K562 (cell line): ENCODE results near the gene ZNF337. TPM values are rescaled to one million over a fixed set of nuclear protein-coding genes. Genes with fewer than 3 reads are reported as not detected.

ENCODE experiments used
- ATAC-seq: fragments of 200-7000 bp; cut with Tn5 transposase; 3 replicates; pipeline ENCODE4 v1.9.1; 2020; ENCODE audit warnings: moderate library complexity
- Bru-seq: library from RNA; stranded (reverse); fragments of 400-500 nt; gene quantifications from one replicate; lab custom pipeline; 2021; lab: Mats Ljungman, UMichigan
- BruChase-seq, 2 experiments: library from RNA; stranded (reverse); fragments of 400-500 nt; gene quantifications; one replicate each; lab custom pipeline; 2021; lab: Mats Ljungman, UMichigan
- BruUV-seq: library from RNA; stranded (reverse); fragments of 400-500 nt; replicated peaks from 2 replicates; lab custom pipeline; 2021; lab: Mats Ljungman, UMichigan
- CTCF ChIA-PET: fragments of 300-600 bp; formaldehyde crosslinking; extraction: SDS; loops from one replicate; lab custom pipeline; 2021; ENCODE audit warnings: low intra/inter-chr PET ratio; lab: Yijun Ruan, JAX
- POLR2A ChIA-PET: fragments of 300-600, 350-650 bp; sonication (Branson Sonifier 250); formaldehyde crosslinking; extraction: SDS; loops from one replicate; lab custom pipeline; 2021; ENCODE audit warnings: antibody characterized with exemption, inconsistent platforms; lab: Yijun Ruan, JAX
- DNase-seq, 4 experiments: peaks; one replicate each; pipeline versions ENCODE4 v3.0.0 to v3.0.0-alpha.2; 2011 to 2018; ENCODE audit warnings: low spot score in 3 of 4, mixed read lengths in 3 of 4; ENCODE audit errors: extremely low read depth in 1 of 4
- FAIRE-seq: peaks from 2 replicates; lab custom pipeline; 2011; peaks lifted over from hg19 to GRCh38; lab: Jason Lieb, UNC
- H2AFZ ChIP-seq: 2 replicates; pipeline ENCODE4 v1.6.0; 2011; ENCODE audit warnings: low read depth, low read length, control low read depth, inconsistent platforms
- H3K27ac ChIP-seq: fragments of 200-600 bp; 3 replicates; pipeline ENCODE4 v1.8.0; 2011; ENCODE audit warnings: low read depth, mild to moderate bottlenecking, control low read depth, inconsistent platforms, low read length, moderate library complexity, mixed read lengths; ENCODE audit errors: extremely low read depth
- H3K27me3 ChIP-seq, 2 experiments: fragments of 300-600 bp in 1 of 2; 2 replicates in 1 of 2; 3 replicates in 1 of 2; pipeline versions ENCODE4 v1.6.0 to v1.8.0; 2011; ENCODE audit warnings: inconsistent platforms in 2 of 2, low read length in 2 of 2, mild to moderate bottlenecking in 1 of 2, mixed read lengths in 1 of 2, moderate library complexity in 1 of 2; ENCODE audit not compliant: control insufficient read depth in 2 of 2, insufficient read depth in 2 of 2
- H3K36me3 ChIP-seq: fragments of 300-600 bp; 3 replicates; pipeline ENCODE4 v1.8.0; 2011; ENCODE audit warnings: mild to moderate bottlenecking, low read length, inconsistent platforms; ENCODE audit not compliant: control insufficient read depth, insufficient read depth
- H3K4me1 ChIP-seq, 2 experiments: fragments of 200-600 bp in 1 of 2; replicated peaks in 1 of 2; 2 replicates in 1 of 2; 3 replicates in 1 of 2; pipeline versions ENCODE4 v1.5.1 to v1.8.0; 2011; ENCODE audit warnings: inconsistent platforms in 2 of 2, low read length in 2 of 2, mild to moderate bottlenecking in 1 of 2, mixed read lengths in 1 of 2, moderate library complexity in 1 of 2; ENCODE audit not compliant: control insufficient read depth in 2 of 2, insufficient read depth in 2 of 2
- H3K4me2 ChIP-seq: 2 replicates; pipeline ENCODE4 v1.6.1; 2011; ENCODE audit warnings: low read length, control low read depth, inconsistent platforms, mixed read lengths; ENCODE audit not compliant: insufficient read depth
- H3K4me3 ChIP-seq: fragments of 200-600 bp; sonication (generic), shearing (Covaris generic); 2 replicates; pipeline ENCODE4 v1.5.1; 2016; ENCODE audit warnings: control low read depth, inconsistent platforms
- H3K79me2 ChIP-seq: fragments of 200-600 bp; 3 replicates; pipeline ENCODE4 v1.8.0; 2011; ENCODE audit warnings: low read length, inconsistent platforms; ENCODE audit not compliant: control insufficient read depth, insufficient read depth
- H3K9ac ChIP-seq, 2 experiments: 2 replicates each; pipeline versions ENCODE4 v1.6.0 to v1.6.1; 2011; ENCODE audit warnings: low read depth in 2 of 2, low read length in 2 of 2, control low read depth in 1 of 2, inconsistent platforms in 1 of 2, mild to moderate bottlenecking in 1 of 2, mixed read lengths in 1 of 2; ENCODE audit not compliant: insufficient read depth in 1 of 2
- H3K9me1 ChIP-seq: one replicate; pipeline ENCODE4 v1.6.0; 2011; ENCODE audit warnings: inconsistent platforms, mild to moderate bottlenecking, low read length, moderate library complexity; ENCODE audit not compliant: control insufficient read depth, insufficient read depth
- H3K9me3 ChIP-seq: replicated peaks from 2 replicates; pipeline ENCODE4 v1.5.1; 2011; ENCODE audit warnings: low read depth, low read length, inconsistent platforms; ENCODE audit not compliant: control insufficient read depth, insufficient read depth
- H4K20me1 ChIP-seq: replicated peaks from 2 replicates; pipeline ENCODE4 v1.6.1; 2011; ENCODE audit warnings: low read length, inconsistent platforms, mixed read lengths; ENCODE audit not compliant: control insufficient read depth, insufficient read depth
- FOXA1 ChIP-seq: fragments of 450-650 bp; IDR thresholded peaks from 2 replicates; pipeline ENCODE4 v1.6.1; 2016; ENCODE audit warnings: mild to moderate bottlenecking, borderline replicate concordance
- GTF2B ChIP-seq: IDR thresholded peaks from 2 replicates; pipeline ENCODE4 v1.6.1; 2011; ENCODE audit not compliant: insufficient read length; ENCODE audit errors: extremely low read depth
- HDAC6 ChIP-seq: IDR thresholded peaks from 2 replicates; pipeline ENCODE4 v1.6.1; 2012; ENCODE audit warnings: low read depth, mild to moderate bottlenecking, control low read depth, inconsistent platforms, low read length, moderate library complexity
- JUND ChIP-seq, 2 experiments: IDR thresholded peaks; 2 replicates in 1 of 2; 3 replicates in 1 of 2; pipeline ENCODE4 v1.6.1; 2011; ENCODE audit warnings: borderline replicate concordance in 2 of 2, low read depth in 2 of 2, low read length in 2 of 2, improper control_type of control experiment in 1 of 2, missing biosample characterization in 1 of 2, missing genetic modification characterization in 1 of 2, missing genetic modification reagents in 1 of 2
- MYC ChIP-seq, 2 experiments: fragments of 250-450 bp in 1 of 2; sonication (Bioruptor Pico) in 1 of 2; IDR thresholded peaks; 2 replicates each; pipeline versions ENCODE4 v1.5.1 to v1.6.1; 2012 to 2021; ENCODE audit warnings: low read depth in 2 of 2, borderline replicate concordance in 1 of 2, improper control_type of control experiment in 1 of 2, low read length in 1 of 2, mild to moderate bottlenecking in 1 of 2, moderate library complexity in 1 of 2
- NFE2 ChIP-seq: IDR thresholded peaks from 2 replicates; pipeline ENCODE4 v1.6.1; 2014; ENCODE audit warnings: antibody characterized with exemption, low read depth
- NR2C1 ChIP-seq, 2 experiments: fragments of 450-650 bp; IDR thresholded peaks; 2 replicates each; pipeline ENCODE4 v1.6.1; 2017; ENCODE audit warnings: mild to moderate bottlenecking in 2 of 2, antibody characterized with exemption in 1 of 2, inconsistent platforms in 1 of 2, missing compliant biosample characterization in 1 of 2, missing genetic modification characterization in 1 of 2
- PHF8 ChIP-seq: fragments of 200-600 bp; sonication (generic); IDR thresholded peaks from 2 replicates; pipeline ENCODE4 v1.6.1; 2012; ENCODE audit warnings: mixed run types, mild to moderate bottlenecking, inconsistent platforms, low read length, moderate library complexity, borderline replicate concordance
- RCOR1 ChIP-seq, 2 experiments: IDR thresholded peaks; 2 replicates each; pipeline ENCODE4 v1.6.1; 2012; ENCODE audit warnings: low read depth in 2 of 2, low read length in 2 of 2, borderline replicate concordance in 1 of 2, improper control_type of control experiment in 1 of 2
- ZNF24 ChIP-seq: fragments of 450-650 bp; IDR thresholded peaks from 2 replicates; pipeline ENCODE4 v1.6.1; 2016
- ZNF395 ChIP-seq: fragments of 200-800 bp; sonication (Bioruptor generic); IDR thresholded peaks from 2 replicates; pipeline ENCODE4 v1.6.1; 2017; ENCODE audit warnings: missing genetic modification characterization, missing compliant biosample characterization
- ZNF41 ChIP-seq: fragments of 250-450 bp; sonication (Bioruptor Pico); conservative IDR thresholded peaks from 2 replicates; pipeline ENCODE4 v1.4.0; 2020; ENCODE audit warnings: mild to moderate bottlenecking
- WGBS: fragments of 100-300 bp; shearing (Covaris generic); methylation state at CpG from one replicate; pipeline ENCODE4 v1.1.6; 2016; ENCODE audit warnings: low coverage, mixed read lengths; ENCODE audit not compliant: insufficient coverage; ENCODE audit errors: missing lambda C conversion rate; 5-methylcytosine and 5-hydroxymethylcytosine counted together
- in situ Hi-C: fragments of 300-500 bp; cut with MboI; formaldehyde crosslinking; loops from 4 replicates; pipeline ENCODE4 v1.15.0; 2018; ENCODE audit warnings: inconsistent platforms, mixed read lengths
- intact Hi-C: fragments of 100-400 bp; cut with micrococcal nuclease; formaldehyde crosslinking; loops from 2 replicates; pipeline ENCODE4 v1.14.2; 2022
- long read RNA-seq, 3 experiments: library from polyadenylated mRNA in 2 of 3; library from RNA in 1 of 3; unstranded in 2 of 3; stranded (forward) in 1 of 3; transcript quantifications; one replicate each; pipeline ENCODE4 v2.0.0, GENCODE V29; 2019 to 2022
- polyA minus RNA-seq, 3 experiments: library from RNA; depleted of rRNA, polyadenylated mRNA; stranded (reverse); fragments of >200 nt; gene quantifications; 2 replicates each; pipeline ENCODE4 v1.2.3, GENCODE V29; 2011
- polyA plus RNA-seq, 8 experiments: library from polyadenylated mRNA; depleted of rRNA in 4 of 8; stranded (reverse) in 5 of 8; unstranded in 3 of 8; fragments of >200 nt; fragmentation: Nextera tagmentation in 2 of 8; fragmentation: Illumina TruSeq in 1 of 8; extraction: Ambion mirVana in 2 of 8; extraction: Trizol in 1 of 8; gene quantifications; 2 replicates each; pipeline versions ENCODE4 v1.2.1 to v1.2.3, GENCODE V29; 2011 to 2014; ENCODE audit warnings: inconsistent platforms in 1 of 8, missing spikeins in 1 of 8
- total RNA-seq, 7 experiments: library from RNA; depleted of rRNA in 6 of 7; stranded (reverse); fragments of >200 nt in 6 of 7; fragmentation: Illumina TruSeq in 2 of 7; extraction: Trizol in 2 of 7; gene quantifications; 2 replicates each; pipeline versions ENCODE4 v1.2.1 to v1.2.3, GENCODE V29; 2011 to 2021; ENCODE audit warnings: low replicate concordance in 1 of 7

ZNF337 gene
- 8.9 and 14.7 TPM in 2 replicates for total RNA-seq (2011; cell fraction: chromatin; rRNA removed; ENCODE audit: low replicate concordance)
- 6.5 and 8.6 TPM in 2 replicates for total RNA-seq (2011; cell fraction: nucleolus; rRNA removed)
- total RNA-seq (2011; cell fraction: nucleoplasm; rRNA removed): 9.2 and 11.8 TPM in 2 replicates
- 2.6 and 3.0 TPM in 2 replicates for total RNA-seq (2014; rRNA removed)
- 4.4 and 4.7 TPM in 2 replicates for total RNA-seq (2014; rRNA removed; fragmentation: Illumina TruSeq; extraction: Trizol)
- 4.0 and 5.6 TPM in 2 replicates for total RNA-seq (2015; rRNA removed; fragmentation: Illumina TruSeq; extraction: Trizol)
- total RNA-seq (2021): 2.8 and 3.5 TPM in 2 replicates
- polyA plus RNA-seq (2011; rRNA removed): 4.6 and 4.8 TPM in 2 replicates
- polyA plus RNA-seq (2011; cell fraction: cytosol; rRNA removed): 1.6 and 2.5 TPM in 2 replicates
- 13.1 and 13.8 TPM in 2 replicates for polyA plus RNA-seq (2011; cell fraction: nucleus; rRNA removed)
- 2.3 TPM in 2 replicates for polyA plus RNA-seq (2012)
- 3.4 and 4.1 TPM in 2 replicates for polyA plus RNA-seq (2014; fragmentation: Illumina TruSeq; extraction: Trizol)
- polyA plus RNA-seq (2014; fragmentation: Nextera tagmentation; extraction: Ambion mirVana): 1 to 10 TPM in 1 of 2 experiments, under 1 TPM in 1; 0.25 to 2.3 TPM
- 2.6 and 3.4 TPM in 2 replicates for polyA plus RNA-seq (2014; rRNA removed)
- polyA minus RNA-seq (2011; rRNA and poly(A)+ RNA removed): 7.9 and 8.9 TPM in 2 replicates
- 1.3 and 2.3 TPM in 2 replicates for polyA minus RNA-seq (2011; cell fraction: cytosol; rRNA and poly(A)+ RNA removed)
- 4.8 and 8.6 TPM in 2 replicates for polyA minus RNA-seq (2011; cell fraction: nucleus; rRNA and poly(A)+ RNA removed)
- Bru-seq, nascent RNA: percentile 70 among the genes with signal in this experiment
- percentile 62 among the genes with signal in this experiment for BruChase-seq, experiment 1, labeled RNA remaining after a 2-hour chase
- percentile 61 among the genes with signal in this experiment for BruChase-seq, experiment 2, labeled RNA remaining after a 6-hour chase
- long read RNA-seq, experiment 1, transcript ZNF337-201 (5 exons, 3,205 nt): major isoform, 8 of 11 reads
- long read RNA-seq, experiment 1, partial matches to known transcripts: 0 of 11 reads
- long read RNA-seq, experiment 1, other reads (novel, unspliced or antisense): 3 of 11 reads
- long read RNA-seq, experiment 2, partial matches to known transcripts: 0 of 2 reads
- long read RNA-seq, experiment 2, other reads (novel, unspliced or antisense): 0 of 2 reads
- long read RNA-seq, experiment 3, partial matches to known transcripts: 0 of 2 reads
- long read RNA-seq, experiment 3, other reads (novel, unspliced or antisense): 0 of 2 reads

- ATAC-seq: peak; percentile 99
- no peaks in the 10 kb centered on the region for H4K20me1 ChIP-seq
- no peaks in the 10 kb centered on the region; the same call in 1 of the 2 replicates for H3K9me3 ChIP-seq
- POLR2A ChIA-PET: interaction anchor here (0.7 kb wide), 1 partner anchor 206 kb away, joined by 3 read pairs; no protein-coding TSS in a partner anchor
- peaks cover 0 to 7% of the 10 kb centered on the region in 2 experiments; a peak in 1 of 5 replicates for H3K4me1 ChIP-seq
- peaks cover 10% of the 10 kb centered on the region for H3K79me2 ChIP-seq
- DNase-seq: peak; percentile 84 to 95 (median 88)
- H2AFZ ChIP-seq: peak within 1 kb of the TSS; percentile 97
- H3K9ac ChIP-seq: peak within 1 kb of the TSS; percentile 73 to 93
- intact Hi-C loops: loop anchor here (5.0 kb wide), 1 partner anchor 74 kb away; the partner anchor contains the start of gene NANP
- no TSS peak for BruUV-seq
- CTCF ChIA-PET: no interaction called here
- H3K27me3 ChIP-seq: no peaks in the 10 kb centered on the region
- in situ Hi-C loops: no loop called here
- under 1% methylated on average over 57 of the region's 82 CpGs for WGBS
- H3K27ac ChIP-seq: peak within 1 kb of the TSS; percentile 78
- peak; percentile 93 for FAIRE-seq
- H3K36me3 ChIP-seq: no peaks in the 10 kb centered on the region
- H3K9me1 ChIP-seq: no peaks in the 10 kb centered on the region
- H3K4me3 ChIP-seq: peak within 1 kb of the TSS; percentile 76
- H3K4me2 ChIP-seq: peak within 1 kb of the TSS; percentile 81
- TF ChIP-seq RCOR1 (IDR thresholded peaks at IDR 0.05; ENCODE audit: borderline replicate concordance in 1 of 2, low read depth in 2 of 2, low read length in 2 of 2): no peak; a peak in 1 of 4 replicates
- TF ChIP-seq JUND (IDR thresholded peaks at IDR 0.05; ENCODE audit: borderline replicate concordance, low read depth, low read length): peak; percentile 70
- peak; percentile 69; the same call in 1 of the 3 replicates for TF ChIP-seq JUND (tag; IDR thresholded peaks at IDR 0.05; ENCODE audit: borderline replicate concordance, low read depth, low read length)
- TF ChIP-seq GTF2B: no peak
- no peak for TF ChIP-seq HDAC6
- TF ChIP-seq NFE2: no peak
- TF ChIP-seq MYC (IDR thresholded peaks at IDR 0.05; ENCODE audit: low read depth, low read length): no peak; the same call in none of the 2 replicates
- no peak for TF ChIP-seq MYC (CRISPR knock-in tag; IDR thresholded peaks at IDR 0.05; ENCODE audit: borderline replicate concordance, low read depth)
- TF ChIP-seq NR2C1 (IDR thresholded peaks at IDR 0.05): peak; percentile 83
- peak; percentile 95 for TF ChIP-seq NR2C1 (tag; IDR thresholded peaks at IDR 0.05)
- no peak for TF ChIP-seq ZNF395 (CRISPR knock-in tag)
- TF ChIP-seq ZNF41: no peak
- TF ChIP-seq ZNF24: no peak
- TF ChIP-seq PHF8: peak; percentile 91; the same call in 1 of the 2 replicates
- TF ChIP-seq FOXA1: no peak
Measured at GRCh38 chr20:25696371-25697131, at the start of gene ZNF337. Gene ZNF337, minus strand, starts transcription at chr20:25696853. Its CDS starts 10,436 bp downstream, at chr20:25686417.
